Inflammatory macrophage (primary cell): ENCODE results near the gene ECD.

Experiments used
- DNase-seq, 2 donors: peaks; one replicate each; pipeline ENCODE4 v3.0.0-alpha.2; 2020 to 2022

The ECD gene

DNA sequence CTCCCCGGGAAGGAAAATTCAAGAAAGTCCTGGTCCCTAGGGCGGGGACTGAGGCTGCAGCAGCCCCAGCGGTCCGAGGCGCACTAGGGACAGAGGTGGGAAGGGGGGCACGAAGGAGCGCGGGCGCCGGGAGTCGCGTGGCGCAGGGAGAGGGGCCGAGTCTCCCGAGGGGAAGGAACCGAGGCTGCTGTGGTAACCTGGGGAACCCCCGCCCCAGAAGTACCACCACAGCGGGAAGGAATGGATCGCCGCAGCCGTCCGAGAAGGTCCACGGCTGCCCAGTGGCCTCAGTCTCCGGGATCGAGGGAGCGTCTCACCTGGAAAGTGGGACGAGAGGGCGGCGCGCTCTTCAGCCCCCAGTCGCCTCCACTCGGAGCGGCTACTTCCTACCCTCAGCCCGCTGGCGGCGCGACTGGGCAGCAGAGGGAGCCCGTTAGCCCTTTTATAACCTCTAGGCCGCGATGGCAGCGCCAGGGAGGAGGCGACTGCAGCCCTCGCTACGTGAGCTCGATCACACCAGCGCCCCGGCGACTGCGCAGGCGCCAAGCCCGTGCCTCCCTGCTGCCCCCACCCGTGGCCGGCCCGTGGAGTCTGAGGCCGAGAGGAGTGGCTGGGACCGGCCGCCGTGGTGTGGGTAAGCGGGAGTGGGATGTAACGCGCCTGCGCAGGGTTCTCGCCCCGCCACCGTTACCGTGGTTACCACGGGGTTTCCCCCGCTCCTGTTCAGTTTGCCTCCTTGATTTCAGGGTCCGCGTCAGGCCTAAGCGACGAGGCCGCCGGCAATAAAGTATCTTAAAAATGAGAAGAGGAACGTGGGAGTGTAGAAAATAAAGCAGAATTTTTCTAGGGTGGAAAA, 71.1 kb downstream of the ECD start, which contains the start of gene P4HA1:
P4HA1 (minus strand) TSS at position 418 of the 856 bp plus-strand sequence. CDS start 21,983 bp downstream, outside the sequence.
- peak; percentile 99 for DNase-seq

DNA sequence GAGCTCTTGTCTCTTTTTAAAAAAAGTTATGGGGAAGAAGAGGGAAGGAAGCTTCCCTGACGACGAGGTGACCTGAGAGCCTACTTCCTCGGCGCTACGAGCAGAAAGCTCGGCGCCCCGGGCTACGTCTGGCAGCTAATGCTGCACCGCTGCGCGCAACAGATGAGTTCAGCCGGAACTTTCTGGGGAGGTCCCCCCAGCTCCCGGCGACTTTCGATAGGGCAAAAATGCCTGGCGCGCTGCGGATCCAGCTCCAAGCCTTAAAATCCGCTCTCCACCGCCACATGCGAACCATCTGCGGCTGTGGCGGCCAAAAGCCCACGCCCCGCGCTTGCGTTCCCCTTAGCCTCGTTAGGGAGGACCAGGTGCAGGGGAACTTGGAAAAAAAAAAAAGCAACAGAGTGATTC, 71.8 kb downstream of the ECD start:
- DNase-seq, result peak; percentile 61 to 73

DNA sequence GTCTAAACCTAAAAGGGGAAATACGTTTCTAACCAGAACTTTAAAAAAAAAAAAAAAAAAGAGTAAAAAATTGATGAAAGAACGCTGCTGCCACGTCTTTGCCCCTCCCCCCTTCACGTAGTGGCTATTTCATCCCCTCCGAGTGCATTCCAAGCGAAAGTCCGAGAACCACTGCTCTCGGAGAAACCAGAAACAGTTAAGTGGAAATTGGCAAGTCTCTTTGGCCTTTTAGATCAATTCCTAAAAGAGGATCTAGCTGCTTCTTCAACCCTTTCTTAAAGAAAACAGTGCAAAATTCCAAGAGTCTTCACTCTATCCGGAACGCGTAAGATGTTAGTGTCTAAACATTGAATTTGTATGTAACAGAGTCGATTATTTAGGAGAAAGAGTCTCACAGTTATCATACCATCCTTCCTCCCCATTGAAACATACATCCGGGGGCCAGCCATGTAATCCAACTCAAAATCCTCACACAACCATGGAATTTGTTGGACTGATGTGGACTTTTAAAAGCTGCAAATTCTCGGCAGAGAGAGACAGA, 72.3 kb downstream of the ECD start:
- DNase-seq, result peak; percentile 21 to 58

DNA sequence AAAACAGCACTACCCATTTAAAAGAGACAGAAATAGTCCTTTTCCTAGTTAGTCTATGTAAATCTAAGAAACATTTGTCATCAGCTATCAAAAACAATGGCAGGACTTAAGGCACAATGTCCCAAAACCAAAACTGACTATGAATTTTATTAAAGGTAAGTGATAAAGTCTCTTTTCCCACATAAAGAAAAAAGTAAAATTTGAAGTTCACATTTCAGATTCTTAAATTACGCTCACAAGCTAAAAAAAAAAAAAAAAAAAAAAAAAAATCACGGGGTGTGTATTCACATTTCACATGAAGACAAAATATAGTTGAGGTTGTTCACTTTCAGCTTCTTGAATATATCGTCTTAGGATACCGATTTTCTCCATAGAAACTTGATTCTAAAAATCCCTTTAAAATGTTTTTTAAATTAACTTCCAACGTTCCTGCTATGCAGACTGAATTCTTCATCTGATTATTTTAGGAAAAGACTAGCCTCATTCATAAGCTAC, 72.8 kb downstream of the ECD start:
- DNase-seq, result peak in 1 of 2 donors; percentile 67

DNA sequence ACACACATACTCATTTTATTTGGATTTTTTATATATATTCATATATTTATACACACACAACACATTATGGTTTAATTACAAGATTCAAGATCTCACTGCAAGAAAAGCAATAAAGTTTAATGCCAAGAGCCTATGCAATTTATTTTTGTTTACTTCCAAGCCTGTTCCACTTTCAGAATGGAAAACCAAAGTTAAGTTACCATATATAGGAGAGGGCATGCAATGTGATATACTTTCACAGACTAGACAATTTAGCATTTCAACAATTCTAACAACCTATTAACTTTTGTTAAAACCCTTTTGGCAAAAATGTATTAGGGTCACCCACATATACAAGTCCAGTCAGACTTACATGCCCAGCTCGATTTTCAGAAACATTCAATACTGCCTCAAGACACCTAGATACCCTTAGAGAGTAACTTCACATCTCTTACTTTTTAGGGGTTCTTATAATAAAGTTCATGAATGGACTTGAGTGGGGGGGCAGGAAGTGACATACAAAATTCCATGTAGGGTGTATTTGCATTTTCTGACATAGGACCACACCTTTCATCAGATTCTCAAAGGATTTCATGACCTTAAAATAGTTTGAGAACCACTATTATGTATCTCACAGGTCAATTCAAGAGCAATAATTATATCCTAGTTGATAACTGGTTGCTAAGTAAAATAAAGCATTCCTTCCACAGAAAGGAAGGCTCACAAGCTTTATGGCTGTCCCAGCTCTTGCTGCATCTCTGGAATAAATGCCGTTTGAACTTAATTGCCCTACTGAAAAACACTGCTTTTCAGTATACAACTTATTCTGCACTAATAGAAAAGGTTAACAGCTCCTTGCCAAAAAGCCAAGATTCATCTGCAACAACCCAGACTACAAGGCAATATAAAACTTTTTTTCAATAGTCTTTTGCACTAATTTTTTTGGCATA, 73.6 kb downstream of the ECD start:
- no peak for DNase-seq

DNA sequence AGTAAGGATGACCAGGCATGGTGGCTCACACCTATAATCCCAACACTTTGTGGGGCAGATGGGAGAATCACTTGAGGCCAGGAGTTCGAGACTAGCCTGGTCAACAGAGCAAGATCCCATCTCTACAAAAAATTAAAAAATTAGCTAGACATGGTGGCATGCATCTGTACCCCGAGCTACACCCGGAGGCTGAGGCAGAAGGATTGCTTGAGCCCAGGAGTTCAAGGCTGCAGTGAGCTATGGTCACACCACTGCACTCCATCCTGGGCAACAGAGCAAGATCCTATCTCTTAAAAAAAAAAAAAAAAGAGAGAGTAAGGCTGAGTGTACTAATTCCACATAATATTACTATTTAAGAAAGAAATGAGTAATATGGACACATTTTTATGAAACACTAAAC, 75.0 kb downstream of the ECD start:
- no peak for DNase-seq

DNA sequence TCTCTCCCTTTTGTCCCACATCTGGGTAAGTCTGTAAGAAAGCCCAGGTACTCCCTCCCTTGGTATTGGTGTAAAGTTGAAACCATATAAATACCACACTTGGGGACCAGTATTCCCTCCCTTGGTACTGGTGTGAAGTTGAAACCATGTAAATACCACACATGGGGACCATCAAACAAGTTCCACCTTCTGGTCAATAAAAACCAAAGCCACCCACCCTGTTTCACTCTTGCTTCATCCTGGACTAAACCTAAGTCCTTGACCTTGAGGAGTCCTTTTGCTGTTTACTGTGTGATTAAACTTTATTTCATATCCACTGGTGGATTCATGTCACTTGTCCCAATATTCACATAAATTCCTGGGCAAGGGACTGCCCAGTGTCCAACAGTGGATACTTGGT, 79.5 kb downstream of the ECD start:
- no peak for DNase-seq

DNA sequence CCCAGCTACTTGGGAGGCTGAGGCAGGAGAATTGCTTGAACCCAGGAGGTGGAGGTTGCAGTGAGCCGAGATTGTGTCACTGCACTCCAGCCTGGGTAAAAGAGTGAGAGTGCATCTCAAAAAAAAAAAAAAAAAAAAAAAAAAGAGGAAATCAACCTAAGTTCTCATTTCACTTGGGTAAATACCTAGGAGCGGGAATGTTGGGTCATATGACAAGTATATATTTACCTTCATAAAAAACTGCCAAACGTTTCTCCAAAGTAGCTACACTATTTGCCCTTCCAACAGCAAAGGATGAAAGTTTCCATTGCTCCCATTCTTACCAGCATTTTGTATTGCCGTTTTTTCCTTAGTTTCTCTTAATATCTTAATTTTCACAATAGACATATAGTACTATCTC, 81.0 kb downstream of the ECD start:
- DNase-seq, result no peak

DNA sequence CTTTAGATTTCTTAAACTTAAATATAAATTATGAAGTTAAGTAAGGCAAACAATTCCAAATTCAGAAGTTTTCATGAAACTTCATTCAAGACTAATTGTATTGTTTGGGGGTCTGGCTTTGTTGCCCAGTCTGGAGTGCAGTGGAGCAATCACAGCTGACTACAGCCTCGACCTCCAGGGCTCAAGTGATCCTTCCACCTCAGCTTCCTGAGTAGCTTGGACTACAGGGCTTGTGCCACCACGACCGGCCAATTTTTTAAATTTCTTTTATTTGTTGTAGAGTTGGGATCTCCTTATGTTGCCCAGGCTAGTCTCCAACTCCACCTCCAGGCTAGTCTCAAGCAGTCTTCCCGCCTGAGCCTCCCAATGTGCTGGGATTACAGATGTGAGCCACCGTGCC, 83.6 kb downstream of the ECD start:
- DNase-seq, result no peak
